Pancreas (tissue), 10 donors: ENCODE measurements around the gene GCC2. TPM values are rescaled to one million over a fixed set of nuclear protein-coding genes. Genes with fewer than 3 reads are reported as not detected.

ENCODE experiments used
- ATAC-seq, 4 donors: fragments of 200-7000 bp; cut with Tn5 transposase; one replicate each; pipeline versions ENCODE4 v1.8.0 to v1.9.1; 2020; ENCODE audit warnings: mild to moderate bottlenecking in 4 of 4, moderate library complexity in 4 of 4
- DNase-seq, 6 donors: peaks; one replicate each; pipeline ENCODE4 v3.0.0-alpha.2; 2020
- FAIRE-seq: peaks from 2 replicates; lab custom pipeline; 2012; peaks lifted over from hg19 to GRCh38; lab: Jason Lieb, UNC
- H3K27ac ChIP-seq, 4 donors: fragments of 200-600 bp; sonication (generic); 1 replicate in 3 of 4; 2 replicates in 1 of 4; pipeline versions ENCODE4 v1.5.0 to v1.8.0; 2020
- H3K27me3 ChIP-seq, 4 donors: fragments of 200-600 bp; one replicate each; pipeline ENCODE4 v1.8.0; 2021
- H3K36me3 ChIP-seq, 3 donors: fragments of 200-600 bp; sonication (generic) in 1 of 3; one replicate each; pipeline versions ENCODE4 v1.5.0 to v1.8.0; 2020 to 2021
- H3K4me1 ChIP-seq, 3 donors: fragments of 200-600 bp; one replicate each; pipeline ENCODE4 v1.8.0; 2021
- H3K4me3 ChIP-seq, 4 donors: fragments of 200-600 bp; sonication (generic) in 2 of 4; one replicate each; pipeline versions ENCODE4 v1.5.0 to v1.8.0; 2020 to 2021
- H3K9me3 ChIP-seq, 4 donors: fragments of 200-600 bp; one replicate each; pipeline ENCODE4 v1.8.0; 2021
- WGBS, 2 donors: extraction: QIAGEN DNeasy Blood & Tissue Kit; methylation state at CpG; one replicate each; pipeline ENCODE4 v1.1.7; 2013; 5-methylcytosine and 5-hydroxymethylcytosine counted together
- intact Hi-C, 3 donors: fragments of 100-400 bp; cut with DNase I; formaldehyde crosslinking; loops; one replicate each; pipeline versions ENCODE4 v1.11.1 to v1.14.2; 2022
- polyA plus RNA-seq, 2 donors: library from polyadenylated mRNA; stranded (reverse); fragments of 200-250 nt; gene quantifications; one replicate each; pipeline ENCODE4 v1.2.3, GENCODE V29; 2013
- total RNA-seq, 6 donors: library from RNA; stranded (reverse); fragmentation: NEBNext Ultra II Directional in 4 of 6; extraction: Animal tissue kit (Norgen Biotek cat#: 25700) in 4 of 6; gene quantifications; one replicate each; pipeline versions ENCODE4 v1.2.1 to v1.2.4, GENCODE V29; 2021 to 2023
- TF ChIP-seq, protein P1 (sequence below), 4 donors: fragments of 200-600 bp; sonication (generic) in 3 of 4; IDR thresholded peaks; one replicate each; pipeline versions ENCODE4 v1.5.0 to v1.8.0; 2021; ENCODE audit warnings: antibody characterized with exemption in 4 of 4
- donor health status: healthy with polysubstance abuse.
- donor health status: DM: no; HTN: no; CAD: no; lungs with moderate emphysema.
- donor health status: DM: no; HTN: no; CAD: no.
- donor health status: control.
- donor health status: control.
- donor health status: Bipolar disorder and iron deficiency.
- donor health status: DM: yes; HTN: yes; CAD: no.
- donor health status: DM: no; HTN: no; CAD: no.
- donor health status: DM: no; HTN: no; CAD: no.
- donor health status: DM: yes; HTN: yes; CAD: no.

Gene GCC2
- total and polyA plus RNA-seq, 8 donors: 8.7 to 36.0 (median 20.6) TPM

GRCh38 chr2:108441712-108442111, 7.3 kb upstream of the GCC2 start:
- intact Hi-C loops: no loop called here
- Histone ChIP-seq H3K27ac (no peak overlapping the region), H3K36me3 (no peaks in the 10 kb centered on the region), H3K27me3 (no peaks in the 10 kb centered on the region), H3K9me3 (no peaks in the 10 kb centered on the region), H3K4me3 (no peak overlapping the region), H3K4me1 (no peaks in the 10 kb centered on the region)
- TF ChIP-seq, protein P1, sequence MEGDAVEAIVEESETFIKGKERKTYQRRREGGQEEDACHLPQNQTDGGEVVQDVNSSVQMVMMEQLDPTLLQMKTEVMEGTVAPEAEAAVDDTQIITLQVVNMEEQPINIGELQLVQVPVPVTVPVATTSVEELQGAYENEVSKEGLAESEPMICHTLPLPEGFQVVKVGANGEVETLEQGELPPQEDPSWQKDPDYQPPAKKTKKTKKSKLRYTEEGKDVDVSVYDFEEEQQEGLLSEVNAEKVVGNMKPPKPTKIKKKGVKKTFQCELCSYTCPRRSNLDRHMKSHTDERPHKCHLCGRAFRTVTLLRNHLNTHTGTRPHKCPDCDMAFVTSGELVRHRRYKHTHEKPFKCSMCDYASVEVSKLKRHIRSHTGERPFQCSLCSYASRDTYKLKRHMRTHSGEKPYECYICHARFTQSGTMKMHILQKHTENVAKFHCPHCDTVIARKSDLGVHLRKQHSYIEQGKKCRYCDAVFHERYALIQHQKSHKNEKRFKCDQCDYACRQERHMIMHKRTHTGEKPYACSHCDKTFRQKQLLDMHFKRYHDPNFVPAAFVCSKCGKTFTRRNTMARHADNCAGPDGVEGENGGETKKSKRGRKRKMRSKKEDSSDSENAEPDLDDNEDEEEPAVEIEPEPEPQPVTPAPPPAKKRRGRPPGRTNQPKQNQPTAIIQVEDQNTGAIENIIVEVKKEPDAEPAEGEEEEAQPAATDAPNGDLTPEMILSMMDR (IDR thresholded peaks at IDR 0.05): no peak
- FAIRE-seq (peak; percentile 71), DNase-seq (no peak), ATAC-seq (no peak)
- WGBS, 2 donors: 73 to 83% methylated on average over 2 of the region's 2 CpGs

- TF ChIP-seq, protein P1 (IDR thresholded peaks at IDR 0.05): no peak
- ATAC-seq (no peak), FAIRE-seq (no peak), DNase-seq (no peak)
- Histone ChIP-seq H3K27me3 (no peaks in the 10 kb centered on the region), H3K36me3 (no peaks in the 10 kb centered on the region), H3K27ac (no peak overlapping the region), H3K4me1 (peaks cover 0 to 4% (median 0%) of the 10 kb centered on the region in 3 donors), H3K4me3 (no peak overlapping the region), H3K9me3 (no peaks in the 10 kb centered on the region)
- intact Hi-C loops: no loop called here
- 89 to 96% methylated on average over 1 of the region's 1 CpG for WGBS, 2 donors
Observed at GRCh38 chr2:108444941-108445840, 3.8 kb upstream of the GCC2 start.

GRCh38 chr2:108446703-108447102, 2.3 kb upstream of the GCC2 start:
- ATAC-seq (no peak), DNase-seq (no peak), FAIRE-seq (no peak)
- 91 to 96% methylated on average over 2 of the region's 2 CpGs for WGBS, 2 donors
- Histone ChIP-seq H3K4me1 (peaks cover 0 to 7% (median 3%) of the 10 kb centered on the region in 3 donors), H3K9me3 (no peaks in the 10 kb centered on the region), H3K27me3 (no peaks in the 10 kb centered on the region), H3K4me3 (no peak overlapping the region), H3K36me3 (no peaks in the 10 kb centered on the region), H3K27ac (no peak overlapping the region)
- intact Hi-C loops: no loop called here
- TF ChIP-seq, protein P1 (IDR thresholded peaks at IDR 0.05): no peak

DNA sequence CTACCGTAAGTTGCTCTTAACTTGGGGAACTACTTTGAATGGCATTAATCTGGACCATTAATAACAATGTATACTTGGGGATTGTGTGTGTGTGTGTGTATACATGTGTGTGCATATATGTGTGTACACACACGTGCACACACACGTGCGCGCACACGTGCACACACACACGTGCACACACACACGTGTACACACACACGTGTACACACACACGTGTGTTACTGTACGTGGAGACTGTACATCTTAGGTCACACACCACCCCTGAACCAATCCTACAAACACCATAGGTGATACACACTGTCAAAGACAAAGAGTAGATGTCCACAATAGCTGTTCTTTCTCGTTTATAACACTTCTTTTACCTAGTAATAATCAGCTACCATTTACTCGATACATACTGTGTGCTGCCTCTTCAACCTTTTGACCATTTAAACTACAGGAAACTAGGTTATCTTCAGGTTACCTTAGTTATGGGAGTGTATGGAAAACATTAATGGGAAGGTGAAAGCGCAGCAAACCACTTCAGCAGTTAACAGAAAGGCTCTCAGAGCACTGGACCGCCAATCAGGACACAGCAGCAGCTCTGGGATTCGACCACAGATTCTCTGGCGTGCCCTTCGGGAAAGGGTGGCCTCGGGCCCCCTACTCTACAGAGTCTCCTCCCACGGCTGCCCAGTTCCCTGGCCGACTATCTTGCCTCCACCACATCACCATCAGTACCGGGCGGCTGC, 894 bp upstream of the GCC2 start:
- H3K9me3 ChIP-seq: no peaks in the 10 kb centered on the region
- intact Hi-C loops: no loop called here
- DNase-seq (peak in 1 of 6 donors; percentile 67), FAIRE-seq (no peak), ATAC-seq (peak in 1 of 4 donors; percentile 24)
- no peaks in the 10 kb centered on the region for H3K27me3 ChIP-seq
- TF ChIP-seq, protein P1 (IDR thresholded peaks at IDR 0.05): no peak
- H3K36me3 ChIP-seq: peaks cover 0 to 13% (median 2%) of the 10 kb centered on the region in 3 donors
- H3K4me3 ChIP-seq: peak overlapping the region; percentile 62 to 97 (median 82)
- WGBS, 2 donors: 26 to 29% methylated on average over 23 of the region's 23 CpGs
- peak overlapping the region; percentile 75 to 94 (median 85) for H3K27ac ChIP-seq
- H3K4me1 ChIP-seq: peaks cover 0 to 7% (median 3%) of the 10 kb centered on the region in 3 donors
